NCI-H510A treated with DMSO at 0.1 percent for 48 hours (cell line): ENCODE results near the gene ARIH2.

ENCODE experiments used
- DNase-seq: peaks from one replicate; lab custom pipeline; 2025; lab: John Stamatoyannopoulos, UW

Gene ARIH2

DNA sequence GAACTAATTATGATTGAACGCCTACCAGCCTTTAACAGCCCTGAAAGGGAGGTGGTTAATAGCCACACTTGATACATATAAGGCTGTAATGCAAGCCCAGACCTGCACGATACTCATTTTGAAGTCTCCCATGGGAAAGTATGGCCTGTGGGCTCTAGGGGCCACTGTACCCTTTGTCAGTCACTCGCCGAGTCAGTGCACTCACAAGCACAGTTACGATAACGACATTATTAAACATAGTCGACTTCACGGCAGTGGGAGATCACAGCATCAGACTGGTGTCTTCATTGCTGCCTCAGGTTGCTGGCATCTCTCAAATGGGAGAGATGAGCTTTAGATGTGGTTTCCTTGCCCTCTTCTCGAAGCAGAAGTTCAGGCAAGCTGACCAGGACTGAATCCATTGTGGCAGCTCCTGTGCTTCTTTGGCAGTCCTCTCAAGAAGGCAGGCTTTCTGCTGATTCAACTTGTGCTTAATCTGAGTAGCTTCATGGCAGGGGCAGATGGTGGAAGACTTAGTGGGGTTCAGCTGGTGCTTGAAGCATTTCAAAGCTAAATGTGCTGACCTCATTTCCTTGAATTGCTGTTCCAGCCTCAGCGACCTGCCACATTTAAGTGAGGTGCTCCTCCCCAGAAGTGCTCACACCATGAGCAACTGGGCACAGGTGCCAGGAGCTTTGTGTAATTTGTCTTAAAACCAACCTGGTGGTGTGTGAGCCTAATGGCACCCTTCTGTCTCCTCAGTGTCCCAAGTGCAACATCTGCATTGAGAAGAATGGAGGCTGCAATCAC lies 55.6 kb downstream of the ARIH2 start:
- no peak for DNase-seq

GRCh38 chr3:48979451-48979850 lies 60.8 kb downstream of the ARIH2 start:
- no peak for DNase-seq

- no peak for DNase-seq
Measured at GRCh38 chr3:48980295-48980694, 61.7 kb downstream of the ARIH2 start.

- no peak for DNase-seq
Measured at GRCh38 chr3:48982016-48982415, 63.4 kb downstream of the ARIH2 start.

DNA sequence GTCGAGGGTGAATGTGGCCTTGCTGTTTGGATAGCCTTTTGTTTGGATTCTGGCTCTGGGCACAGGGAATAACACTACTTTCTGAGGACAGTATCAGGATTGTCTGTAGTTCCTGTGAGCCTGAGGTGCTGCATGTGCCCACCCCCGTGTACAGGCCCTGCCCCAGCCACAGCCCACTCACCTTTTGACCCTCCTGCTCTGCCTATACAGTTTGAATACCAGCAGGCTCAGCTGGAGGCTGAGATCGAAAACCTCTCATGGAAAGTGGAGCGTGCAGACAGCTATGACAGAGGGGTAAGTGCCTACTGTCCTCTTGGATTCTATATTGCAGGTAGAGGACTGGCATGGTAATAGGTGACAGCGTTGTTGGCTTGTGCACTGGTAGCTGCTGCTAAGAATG lies 64.0 kb downstream of the ARIH2 start:
- no peak for DNase-seq

DNA sequence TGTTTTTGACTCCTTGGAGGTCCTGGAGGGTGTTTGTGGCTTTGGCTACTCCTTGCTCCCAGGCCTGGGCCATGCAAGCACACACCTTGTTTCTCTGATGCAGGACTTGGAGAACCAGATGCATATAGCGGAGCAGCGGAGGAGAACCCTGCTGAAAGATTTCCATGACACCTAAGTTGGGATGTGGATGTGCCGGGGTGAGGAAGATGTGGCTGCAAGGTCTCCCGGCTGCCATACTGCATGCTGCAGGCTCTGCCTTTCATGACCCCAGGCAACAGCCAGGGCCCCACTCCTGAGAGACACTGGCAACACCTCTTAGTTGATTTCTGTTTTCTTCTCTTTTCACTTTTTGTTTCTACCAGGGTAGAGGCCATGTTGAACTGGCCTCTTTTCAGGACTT lies 64.5 kb downstream of the ARIH2 start:
- DNase-seq: no peak

DNA sequence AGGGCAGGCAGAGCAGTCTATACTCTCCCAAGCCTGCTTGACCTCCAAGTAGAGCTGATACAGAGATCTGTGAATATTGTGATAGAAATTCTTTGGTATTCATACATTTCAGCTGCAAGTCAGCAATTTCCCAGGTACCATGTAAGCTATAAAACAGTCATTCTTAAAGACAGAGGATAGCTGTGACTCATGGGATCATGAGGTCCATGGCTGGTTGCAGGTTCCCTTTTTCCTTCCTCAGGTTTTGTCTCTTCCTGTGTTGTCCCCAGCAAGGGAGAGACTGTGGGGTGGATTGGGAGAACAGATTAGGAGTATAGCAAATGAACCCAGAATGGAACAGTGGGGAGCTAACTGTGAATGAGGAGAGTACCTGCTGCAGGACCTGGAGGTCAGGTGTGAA lies 66.0 kb downstream of the ARIH2 start:
- no peak for DNase-seq

GRCh38 chr3:48985831-48986376 lies 67.3 kb downstream of the ARIH2 start:
- DNase-seq: no peak

DNA sequence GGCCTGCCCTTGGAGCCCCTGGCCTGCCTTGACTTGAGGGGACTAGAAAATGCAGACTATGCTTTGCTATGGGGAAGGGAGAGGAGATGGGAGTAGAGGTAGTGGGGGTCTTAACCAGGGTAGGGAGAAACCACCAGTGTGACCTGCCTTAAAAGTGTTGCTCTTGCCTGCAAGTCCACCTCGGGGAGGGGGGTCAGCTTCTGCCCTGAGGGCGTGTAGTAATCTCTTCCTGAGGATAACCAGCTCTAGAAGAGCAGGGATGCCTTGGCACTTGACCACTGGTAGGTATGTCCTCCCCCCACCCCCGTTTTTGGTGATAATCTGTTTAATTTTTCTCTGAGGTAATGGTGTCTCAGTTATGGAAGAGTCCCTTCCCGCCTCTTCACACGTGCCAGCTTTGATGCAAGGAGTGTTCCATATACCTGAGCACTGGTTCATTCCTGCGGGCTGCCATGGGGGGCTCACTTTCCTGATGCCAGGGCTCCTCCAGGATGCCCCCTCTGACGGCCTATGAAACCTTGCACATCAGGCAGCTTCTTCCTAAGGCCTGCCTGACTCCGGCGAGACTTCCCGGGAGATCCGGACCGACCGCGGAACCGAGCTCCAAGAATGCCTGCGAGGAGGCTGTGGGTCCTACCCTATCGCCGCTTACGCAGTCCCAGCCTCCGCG lies 70.6 kb downstream of the ARIH2 start:
- DNase-seq: no peak

DNA sequence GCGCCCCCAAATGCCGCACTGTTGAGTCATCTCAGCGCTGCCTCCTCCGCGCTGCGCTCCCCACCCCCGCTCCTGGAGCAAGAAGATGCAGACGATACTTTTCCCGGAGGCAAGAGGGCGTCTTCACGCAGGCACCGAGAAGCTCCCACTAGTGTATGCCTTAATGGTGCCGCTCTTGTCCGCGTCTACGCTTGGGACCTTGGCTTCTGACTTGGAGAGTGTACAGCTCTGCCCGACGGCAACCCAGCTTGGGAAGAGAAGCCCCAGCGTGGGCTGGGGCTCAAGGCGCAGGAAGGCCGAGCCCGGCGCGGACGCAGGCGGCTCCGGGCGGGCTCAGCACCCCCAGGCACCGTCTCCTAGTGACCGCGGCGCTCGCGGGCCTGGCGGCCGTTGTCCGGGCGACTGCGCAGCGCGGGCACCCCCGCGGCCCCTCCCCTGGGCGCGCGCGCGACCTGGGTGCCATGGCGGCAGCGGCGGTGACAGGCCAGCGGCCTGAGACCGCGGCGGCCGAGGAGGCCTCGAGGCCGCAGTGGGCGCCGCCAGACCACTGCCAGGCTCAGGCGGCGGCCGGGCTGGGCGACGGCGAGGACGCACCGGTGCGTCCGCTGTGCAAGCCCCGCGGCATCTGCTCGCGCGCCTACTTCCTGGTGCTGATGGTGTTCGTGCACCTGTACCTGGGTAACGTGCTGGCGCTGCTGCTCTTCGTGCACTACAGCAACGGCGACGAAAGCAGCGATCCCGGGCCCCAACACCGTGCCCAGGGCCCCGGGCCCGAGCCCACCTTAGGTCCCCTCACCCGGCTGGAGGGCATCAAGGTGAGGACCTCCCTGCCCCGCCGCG lies 71.4 kb downstream of the ARIH2 start, which contains the start of gene P4HTM:
Gene P4HTM, plus strand, starts transcription at position 446 of the 840 bp plus-strand sequence. Its CDS starts 16 bp downstream, at position 462.
- DNase-seq: peak; percentile 54

- peak; percentile 15 for DNase-seq
Measured at GRCh38 chr3:48990636-48991469, 72.2 kb downstream of the ARIH2 start.

DNA sequence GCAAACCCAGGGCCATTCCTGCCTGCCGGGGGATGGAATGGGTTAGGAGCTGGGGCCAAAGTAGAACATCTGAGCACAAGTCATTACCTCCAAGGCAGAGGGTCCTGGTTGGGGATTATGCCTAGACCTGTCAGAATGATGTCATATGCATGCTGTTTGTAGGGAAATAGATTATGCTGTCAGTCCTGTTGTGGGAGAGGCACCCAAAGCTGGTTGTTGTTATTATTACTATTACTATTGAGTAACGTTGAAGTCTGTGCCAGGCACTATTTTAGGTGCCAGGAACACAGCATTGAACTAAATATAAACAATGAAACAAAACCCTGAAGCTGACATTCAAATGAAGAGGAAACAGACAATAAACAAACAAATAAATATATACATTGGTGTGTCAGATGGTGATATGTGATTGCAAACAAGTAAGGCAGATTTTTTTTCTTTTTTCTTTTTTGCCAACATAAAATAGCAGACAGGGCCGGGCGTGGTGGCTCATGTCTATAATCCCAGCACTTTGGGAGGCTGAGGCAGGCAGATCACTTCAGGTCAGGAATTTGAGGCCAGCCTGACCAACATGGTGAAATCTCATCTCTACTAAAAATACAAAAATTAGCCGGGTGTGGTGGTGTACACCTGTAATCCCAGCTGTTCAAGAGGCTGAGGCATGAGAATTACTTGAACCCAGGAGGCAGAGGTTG lies 73.4 kb downstream of the ARIH2 start:
- no peak for DNase-seq

DNA sequence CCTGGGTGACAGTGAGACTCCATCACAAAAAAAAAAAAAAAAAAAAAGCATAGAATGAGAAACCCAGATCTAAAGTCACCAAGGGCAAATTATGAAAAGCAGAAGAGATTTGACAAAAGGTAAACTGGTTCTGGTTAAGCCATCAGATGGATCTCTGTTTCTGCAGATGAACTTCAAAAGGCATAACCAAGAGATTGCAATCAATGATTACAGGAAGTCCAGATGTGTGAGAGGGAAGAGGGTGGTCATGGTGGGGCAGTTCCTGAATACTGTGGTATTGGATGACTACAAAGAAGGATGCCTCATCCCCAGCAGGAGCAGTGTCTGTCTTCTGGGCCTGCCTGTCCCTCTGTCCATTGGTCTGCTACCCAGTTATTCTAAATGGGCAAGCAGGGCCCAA lies 75.2 kb downstream of the ARIH2 start:
- DNase-seq: no peak

DNA sequence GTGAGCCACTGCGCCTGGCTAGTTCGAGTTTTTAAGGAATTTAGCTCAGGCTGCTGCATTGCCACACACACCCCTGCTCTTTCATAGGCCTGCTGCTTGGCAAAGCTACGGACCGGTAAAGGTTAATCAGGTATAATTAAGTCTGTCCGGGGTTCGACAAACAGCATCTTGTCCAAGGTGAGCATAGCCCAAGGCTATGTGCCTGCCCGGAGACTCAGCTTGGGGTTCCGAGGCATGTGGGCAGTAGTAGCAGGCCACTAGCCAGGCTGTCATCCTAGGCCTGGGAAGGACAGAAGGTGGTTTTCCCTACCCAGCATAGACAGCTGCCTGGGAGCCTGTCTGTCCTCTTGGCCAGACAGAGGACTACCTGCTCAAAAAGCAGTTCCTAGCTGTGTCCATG lies 78.0 kb downstream of the ARIH2 start:
- DNase-seq: no peak

DNA sequence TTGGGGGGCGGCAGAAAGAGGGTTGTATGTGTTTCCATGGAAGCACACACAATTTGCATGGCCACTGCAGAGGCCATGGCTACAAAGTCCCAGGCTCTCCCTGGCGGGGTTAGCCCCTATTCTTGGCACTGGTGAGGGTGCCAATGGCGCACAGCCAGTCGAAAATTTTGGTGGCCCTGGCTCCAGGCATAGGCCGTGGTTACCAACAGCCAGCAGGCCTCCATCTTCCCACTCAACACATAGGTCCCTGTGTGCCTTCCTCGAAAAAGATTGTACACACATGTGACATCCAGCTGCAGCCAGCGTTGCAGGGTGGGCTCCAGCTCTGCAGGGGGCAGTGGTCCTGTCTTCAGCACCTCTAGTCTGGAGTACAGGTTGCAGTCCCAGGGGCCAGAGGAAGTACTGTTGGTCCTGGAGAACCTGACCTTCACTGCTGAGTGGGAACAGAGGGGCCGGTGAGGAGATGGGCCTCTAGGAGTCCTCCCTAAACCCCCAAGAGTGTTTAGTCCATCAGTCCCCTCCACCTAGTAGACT lies 78.5 kb downstream of the ARIH2 start:
- no peak for DNase-seq

- peak; percentile 71 for DNase-seq
Measured at GRCh38 chr3:48997714-48998637, 79.3 kb downstream of the ARIH2 start.

DNA sequence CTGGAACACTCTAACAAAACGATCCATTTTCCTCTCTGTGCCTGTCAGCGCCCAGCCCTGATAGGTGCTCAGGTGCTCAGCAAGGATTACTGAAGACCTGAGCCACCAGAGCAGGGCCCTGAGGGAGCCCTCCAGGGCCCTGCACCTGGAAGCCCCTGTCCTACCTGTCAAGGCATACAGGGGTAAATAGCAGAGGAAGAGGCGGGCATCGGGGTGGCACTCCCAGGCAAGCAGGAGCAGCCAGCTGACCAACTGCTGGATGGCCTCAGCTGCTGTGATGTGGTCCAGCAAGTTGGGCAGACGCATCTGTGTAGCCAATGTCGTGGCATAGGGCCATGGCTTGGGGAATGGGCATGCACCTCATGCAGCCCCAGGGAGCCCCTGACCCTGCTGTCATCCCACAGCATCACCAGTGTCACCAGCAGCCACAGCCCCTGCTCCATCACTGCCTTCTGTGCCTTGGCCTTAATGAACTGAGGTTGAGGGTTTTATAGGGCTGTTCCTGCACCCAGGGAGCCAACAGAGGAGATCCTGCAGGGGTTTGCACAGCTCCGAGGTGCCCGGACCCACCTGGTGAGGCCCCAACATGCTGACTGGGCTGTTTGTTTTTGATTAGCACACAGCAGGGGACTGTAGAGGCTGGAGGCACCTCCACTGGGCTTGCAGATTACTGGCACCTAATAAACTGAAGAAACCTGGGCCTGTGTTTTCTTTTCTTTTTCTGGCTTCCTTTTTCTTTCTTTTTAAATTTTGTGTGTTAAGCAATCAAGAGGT lies 80.6 kb downstream of the ARIH2 start:
- peak; percentile 49 for DNase-seq

- DNase-seq: no peak
Measured at GRCh38 chr3:49001155-49001554, 82.5 kb downstream of the ARIH2 start.
